ENCODE measurements around the gene UPK3B. TPM values are rescaled to one million over a fixed set of nuclear protein-coding genes. Genes with fewer than 3 reads are reported as not detected.
"Not testable (repeated sequence)": the region's sequence is repeated elsewhere in the genome, so short reads cannot be mapped to it uniquely, and the experiment has no call there.

Gene UPK3B
- total RNA-seq, 1 donor from 2014 or later, result 0.15 TPM

DNA sequence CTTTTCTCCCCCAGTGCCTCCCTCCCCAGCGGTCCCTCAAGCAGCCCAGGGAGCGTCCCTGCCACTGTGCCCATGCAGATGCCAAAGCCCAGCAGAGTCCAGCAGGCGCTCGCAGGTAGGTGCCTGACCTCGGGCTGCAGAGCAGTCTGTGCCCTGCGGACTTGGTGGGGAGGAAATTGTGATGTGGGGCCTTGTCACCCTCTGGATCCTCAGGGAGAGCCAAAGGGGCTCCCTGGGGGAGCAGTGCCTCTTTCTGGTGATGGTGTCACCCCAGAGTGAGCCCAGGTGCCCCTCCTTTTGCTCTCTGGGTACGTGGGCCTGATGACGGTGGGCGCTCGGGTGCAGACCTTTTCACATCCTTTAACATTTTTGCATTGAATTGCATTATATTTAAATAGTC, 18.2 kb upstream of the UPK3B start:
- DNase-seq (ENCODE audit: low read depth), result not testable (repeated sequence)

DNA sequence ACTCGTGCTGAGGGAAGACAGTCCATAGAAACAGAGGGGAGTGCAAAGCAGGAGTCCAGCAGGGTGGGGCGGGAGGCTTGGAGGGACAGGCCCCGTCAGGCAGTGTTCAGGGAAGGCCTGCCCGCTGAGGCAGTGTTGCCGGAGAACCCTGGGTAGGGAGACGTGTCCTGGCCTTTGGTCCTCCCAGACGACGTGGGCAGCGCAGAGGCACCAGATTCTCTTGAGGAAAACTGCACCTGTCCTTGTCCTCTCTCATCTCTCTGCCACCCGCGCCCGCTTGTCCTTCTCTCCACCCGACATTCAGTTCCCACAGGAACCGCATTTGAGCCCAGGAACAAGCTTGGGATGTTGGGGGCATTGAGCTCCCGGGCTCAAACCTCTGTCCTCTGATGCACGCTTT, 14.6 kb upstream of the UPK3B start:
- DNase-seq (ENCODE audit: low read depth), result not testable (repeated sequence)

DNA sequence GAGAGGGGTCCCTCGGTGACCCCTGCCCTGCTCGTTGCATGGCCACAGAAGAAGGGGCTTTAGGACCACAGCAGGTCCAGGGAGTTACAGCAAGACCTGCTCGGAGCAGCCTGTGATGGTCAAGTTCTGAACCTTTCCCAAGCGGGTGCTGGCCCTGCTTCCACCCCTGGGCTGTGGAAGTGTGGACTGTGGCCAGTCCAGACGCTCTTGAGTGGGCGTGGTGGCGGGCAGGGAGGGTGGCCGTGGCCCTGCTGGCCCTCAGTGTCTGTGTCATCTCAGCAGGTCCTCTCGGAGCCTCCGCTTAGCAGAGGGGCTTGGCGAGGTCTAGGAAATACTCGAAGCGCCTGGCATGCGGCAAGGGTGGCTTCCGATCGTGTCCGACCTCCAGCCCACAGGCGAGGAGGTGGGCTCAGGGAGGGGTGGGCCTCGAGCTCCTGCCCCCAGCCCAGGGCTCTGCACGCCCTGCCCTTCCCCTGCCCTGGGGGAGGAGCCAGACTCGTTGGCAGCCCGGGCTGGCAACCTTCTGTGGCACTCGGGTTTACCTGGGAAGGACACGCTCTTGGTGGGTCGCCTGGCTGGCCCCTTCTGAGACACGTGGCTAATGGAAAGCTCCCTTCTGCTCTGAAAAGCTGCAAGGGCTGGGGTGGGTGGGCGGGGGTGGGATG, 12.3 kb upstream of the UPK3B start:
- DNase-seq (ENCODE audit: low read depth), result not testable (repeated sequence)

DNA sequence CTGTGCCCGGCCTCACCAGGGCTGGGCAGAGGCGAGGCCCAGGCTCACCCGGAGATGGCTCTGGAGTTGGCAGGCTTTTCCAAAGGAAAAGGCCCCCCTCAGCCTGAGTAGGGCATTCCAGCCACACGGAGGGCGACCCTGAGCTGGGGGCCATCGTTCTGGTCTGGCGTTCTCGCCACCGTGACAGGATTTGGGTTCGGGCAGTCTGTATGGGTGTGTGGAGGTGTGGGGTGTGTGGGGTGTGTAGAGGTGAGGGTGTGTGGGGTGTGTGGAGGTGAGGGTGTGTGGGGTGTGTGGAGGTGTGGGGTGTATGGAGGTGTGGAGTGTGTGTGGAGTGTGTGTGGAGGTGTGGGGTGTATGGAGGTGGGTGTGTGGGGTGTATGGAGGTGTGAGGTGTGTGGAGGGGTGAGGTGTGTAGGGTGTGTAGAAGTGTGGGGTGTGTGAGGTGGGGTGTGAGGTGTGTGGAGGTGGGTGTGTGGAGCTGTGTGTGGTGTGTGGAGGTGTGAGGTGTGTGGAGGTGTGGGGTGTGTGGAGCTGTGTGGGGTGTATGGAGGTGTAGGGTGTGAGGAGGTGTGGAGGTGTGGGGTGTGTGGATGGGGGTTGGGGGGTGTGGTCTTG, 11.7 kb upstream of the UPK3B start:
- DNase-seq (ENCODE audit: low read depth), result not testable (repeated sequence)

DNA sequence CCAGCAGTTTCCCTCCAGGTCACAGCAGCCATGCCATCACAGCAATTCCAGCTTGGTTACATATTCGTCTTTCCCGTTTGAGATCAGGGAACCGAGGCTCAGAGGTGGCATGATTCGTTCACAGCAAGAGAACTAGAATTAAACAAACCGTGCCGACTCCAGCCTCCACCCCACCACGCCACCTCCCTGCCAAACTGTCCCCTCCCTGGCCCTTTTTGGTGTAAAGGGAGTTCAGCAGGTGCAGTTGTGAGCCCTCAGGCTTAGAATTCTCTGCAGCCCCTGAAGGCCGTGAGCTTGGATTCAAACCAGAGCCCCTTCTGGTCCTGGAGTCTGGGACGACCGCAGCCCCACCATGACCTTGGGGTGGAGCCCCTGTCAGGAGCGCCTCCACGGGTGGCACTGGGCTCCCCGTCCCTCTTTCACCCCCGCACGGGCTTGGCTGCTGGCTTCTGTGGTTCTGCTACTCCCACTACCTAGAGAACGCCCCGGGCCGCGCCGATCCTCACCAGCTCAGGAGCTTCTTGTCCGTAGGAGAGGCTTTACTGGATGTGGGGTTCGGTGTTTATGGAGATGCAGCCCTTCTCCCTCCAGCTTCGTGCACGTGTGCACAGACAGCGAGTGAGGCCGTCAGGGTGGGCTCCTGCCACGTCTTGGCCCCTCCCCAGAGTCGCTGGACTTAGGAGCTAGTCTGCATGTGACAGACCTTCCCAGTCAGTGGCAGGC, 11.0 kb upstream of the UPK3B start:
- not testable (repeated sequence) for DNase-seq (ENCODE audit: low read depth)

DNA sequence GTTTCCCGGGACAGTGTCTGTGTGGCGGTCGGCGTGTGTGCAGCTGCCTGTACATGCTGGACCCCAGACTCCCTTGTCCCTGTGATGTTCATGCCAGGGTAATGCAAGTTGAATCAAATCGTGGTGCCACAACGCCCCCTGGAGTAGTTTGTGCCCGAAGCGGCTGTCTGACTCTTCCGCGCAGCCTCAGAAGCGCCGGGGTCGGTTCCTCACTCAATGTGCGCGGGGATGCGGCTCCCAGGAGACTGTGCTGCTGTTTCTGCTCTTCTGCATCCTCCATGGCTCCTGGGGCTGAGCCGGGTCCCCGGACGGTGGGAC, 10.5 kb upstream of the UPK3B start:
- DNase-seq (ENCODE audit: low read depth), result not testable (repeated sequence)

DNA sequence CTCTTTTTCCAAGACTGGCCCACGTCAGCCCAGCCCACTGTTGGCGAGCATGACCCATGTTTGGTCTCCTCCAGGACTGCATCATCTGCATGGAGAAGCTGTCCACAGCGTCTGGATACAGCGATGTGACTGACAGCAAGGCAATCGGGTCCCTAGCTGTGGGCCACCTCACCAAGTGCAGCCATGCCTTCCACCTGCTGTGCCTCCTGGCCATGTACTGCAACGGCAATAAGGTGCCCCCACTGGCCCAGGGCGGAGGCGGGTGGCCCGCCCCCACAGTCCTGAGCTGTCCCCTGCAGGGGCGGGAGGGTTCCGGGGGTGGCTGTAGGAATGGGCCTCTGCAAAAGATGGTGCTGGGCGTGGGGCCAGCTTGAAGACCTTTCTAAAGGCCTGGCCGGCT, 8.1 kb upstream of the UPK3B start:
- DNase-seq (ENCODE audit: low read depth), result not testable (repeated sequence)

DNA sequence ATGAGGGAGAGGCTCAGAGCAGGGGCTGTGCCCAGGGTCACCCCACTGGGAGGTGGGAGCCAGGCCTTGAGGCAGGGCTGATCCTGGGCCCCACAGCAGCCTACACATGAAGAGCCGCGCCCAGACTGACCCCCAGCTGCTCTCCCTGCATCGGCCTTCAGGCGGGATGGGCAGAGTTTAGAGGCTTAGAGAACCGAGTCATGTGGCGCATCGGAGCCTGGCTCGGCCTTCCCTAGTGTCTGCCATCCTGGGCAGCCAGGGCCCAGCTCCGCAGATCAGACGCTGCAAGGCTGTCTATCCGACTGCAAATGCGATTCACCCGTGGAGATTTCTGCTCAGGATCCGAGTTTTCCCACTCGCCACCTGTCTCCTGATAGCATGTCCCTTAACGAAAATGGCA, 7.5 kb upstream of the UPK3B start:
- not testable (repeated sequence) for DNase-seq (ENCODE audit: low read depth)

DNA sequence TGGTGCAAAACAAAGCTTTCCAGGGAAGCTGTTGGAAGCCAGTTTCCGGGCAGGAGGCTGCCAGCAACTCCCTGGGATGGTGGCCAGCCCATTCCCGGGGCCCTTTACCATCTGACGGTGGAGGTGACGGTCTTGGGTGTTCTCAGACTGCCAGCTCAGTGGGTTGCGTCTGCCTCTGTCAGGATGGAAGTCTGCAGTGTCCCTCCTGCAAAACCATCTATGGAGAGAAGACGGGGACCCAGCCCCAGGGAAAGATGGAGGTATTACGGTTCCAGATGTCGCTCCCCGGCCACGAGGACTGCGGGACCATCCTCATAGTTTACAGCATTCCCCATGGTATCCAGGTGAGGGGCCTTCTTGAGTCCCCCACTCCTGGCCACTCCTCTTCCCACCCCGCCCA, 7.1 kb upstream of the UPK3B start:
- DNase-seq (ENCODE audit: low read depth), result not testable (repeated sequence)

DNA sequence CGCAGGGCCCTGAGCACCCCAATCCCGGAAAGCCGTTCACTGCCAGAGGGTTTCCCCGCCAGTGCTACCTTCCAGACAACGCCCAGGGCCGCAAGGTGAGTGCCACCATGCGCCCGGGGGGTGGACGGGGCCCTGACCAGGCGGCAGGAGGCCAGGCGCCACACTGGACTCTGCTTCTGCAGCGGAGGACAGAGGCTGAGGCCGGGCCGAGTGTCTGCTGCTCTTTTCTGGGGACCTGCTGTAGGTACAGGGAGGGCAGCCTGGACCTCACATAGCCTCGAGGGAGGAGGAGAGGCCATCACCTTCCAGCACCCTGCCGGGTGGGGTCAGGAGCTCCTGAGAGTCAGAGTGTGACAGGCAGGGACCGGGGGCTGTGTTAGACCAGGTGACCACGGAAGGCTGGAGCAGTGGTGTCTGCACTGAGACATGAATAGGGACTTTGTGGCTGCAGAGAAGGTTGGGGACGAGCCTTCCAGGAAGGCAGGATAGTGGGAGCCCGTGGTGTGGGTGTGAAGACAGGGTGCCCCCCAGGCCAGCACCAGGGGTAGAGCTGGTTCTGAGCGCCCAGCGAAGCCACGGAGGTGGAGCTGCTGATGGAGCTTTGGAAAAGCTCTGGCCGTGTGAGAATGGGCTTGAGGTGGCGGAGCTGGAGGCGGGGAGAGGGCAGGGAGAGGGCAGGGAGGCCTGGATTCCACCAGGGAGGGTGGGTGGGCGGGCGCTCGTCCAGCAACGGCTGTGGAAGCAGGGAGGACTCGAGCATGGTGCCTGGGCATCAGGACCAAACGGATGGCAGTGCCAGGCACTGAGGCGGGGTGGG, 5.8 kb upstream of the UPK3B start:
- DNase-seq (ENCODE audit: low read depth), result not testable (repeated sequence)

DNA sequence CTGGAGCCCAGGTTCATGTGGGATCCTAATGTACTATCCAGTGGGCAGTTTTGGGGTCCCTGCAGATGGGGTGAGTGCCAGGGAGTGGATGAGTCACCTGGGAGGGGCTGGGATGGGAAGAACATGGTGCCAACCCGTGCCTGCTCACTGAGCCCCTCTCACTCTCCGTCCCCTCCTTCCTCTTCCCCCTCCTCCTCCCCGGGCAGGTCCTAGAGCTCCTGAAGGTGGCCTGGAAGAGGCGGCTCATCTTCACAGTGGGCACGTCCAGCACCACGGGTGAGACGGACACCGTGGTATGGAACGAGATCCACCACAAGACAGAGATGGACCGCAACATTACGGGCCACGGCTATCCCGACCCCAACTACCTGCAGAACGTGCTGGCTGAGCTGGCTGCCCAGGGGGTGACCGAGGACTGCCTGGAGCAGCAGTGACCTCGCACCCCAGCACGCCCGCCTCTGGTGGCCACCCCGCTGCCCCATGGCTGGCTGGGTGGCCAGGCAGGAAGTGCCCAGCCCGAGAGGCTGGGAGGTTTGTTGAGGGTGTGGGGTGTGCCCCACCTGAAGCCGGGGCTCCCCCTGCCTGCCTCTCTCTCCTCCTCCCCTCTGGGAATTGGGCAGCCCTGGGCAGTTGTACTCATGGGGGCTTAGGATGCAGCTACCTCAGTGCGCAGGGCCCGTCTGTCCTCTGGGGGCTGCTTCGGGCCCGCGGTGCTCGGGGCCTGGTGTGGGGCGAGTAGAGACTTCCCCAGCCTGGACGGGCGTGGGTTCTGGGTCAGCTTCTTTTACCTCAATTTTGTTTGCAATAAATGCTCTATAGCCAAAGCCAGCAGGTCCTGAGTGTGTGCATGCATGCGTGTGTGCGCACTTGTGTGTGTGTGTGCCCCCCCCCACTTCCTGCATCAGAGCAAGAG, 4.9 kb upstream of the UPK3B start:
- no peak for DNase-seq (ENCODE audit: low read depth)

DNA sequence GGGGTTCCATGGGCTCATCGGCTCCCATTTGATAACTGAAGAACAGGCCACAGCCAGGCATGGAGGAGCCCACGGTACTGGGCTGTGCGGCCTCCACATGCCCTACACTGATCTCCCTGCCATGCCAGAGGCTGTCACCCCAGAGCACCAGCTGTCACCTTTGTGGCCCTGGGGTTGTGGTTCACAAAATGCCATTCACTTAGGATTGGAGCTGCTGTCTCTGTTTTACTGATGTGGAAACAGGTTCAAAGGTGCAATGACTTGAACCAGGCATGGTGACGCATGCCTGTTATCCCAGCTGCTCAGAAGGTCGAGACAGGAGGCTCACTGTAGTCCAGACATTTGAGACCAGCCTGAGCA, 4.3 kb upstream of the UPK3B start:
- DNase-seq (ENCODE audit: low read depth), result no peak

DNA sequence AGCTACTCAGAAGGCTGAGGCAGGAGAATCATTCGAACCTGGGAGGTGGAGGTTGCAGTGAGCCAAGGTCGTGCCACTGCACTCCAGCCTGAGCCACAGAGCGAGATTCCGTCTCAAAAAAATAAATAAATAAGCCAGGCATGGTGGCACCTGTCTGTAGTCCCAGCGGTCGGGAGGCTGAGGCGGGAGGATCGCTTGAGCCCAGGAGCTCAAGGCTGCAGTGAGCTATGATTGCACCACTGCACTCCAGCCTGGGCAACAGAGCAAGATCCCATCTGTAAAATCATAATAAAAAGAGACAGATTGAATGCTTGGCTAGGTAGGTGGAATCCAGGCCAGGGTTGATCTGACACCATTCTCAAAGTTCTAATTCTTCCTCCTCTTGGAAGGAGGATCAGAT, 3.7 kb upstream of the UPK3B start:
- not testable (repeated sequence) for DNase-seq (ENCODE audit: low read depth)

DNA sequence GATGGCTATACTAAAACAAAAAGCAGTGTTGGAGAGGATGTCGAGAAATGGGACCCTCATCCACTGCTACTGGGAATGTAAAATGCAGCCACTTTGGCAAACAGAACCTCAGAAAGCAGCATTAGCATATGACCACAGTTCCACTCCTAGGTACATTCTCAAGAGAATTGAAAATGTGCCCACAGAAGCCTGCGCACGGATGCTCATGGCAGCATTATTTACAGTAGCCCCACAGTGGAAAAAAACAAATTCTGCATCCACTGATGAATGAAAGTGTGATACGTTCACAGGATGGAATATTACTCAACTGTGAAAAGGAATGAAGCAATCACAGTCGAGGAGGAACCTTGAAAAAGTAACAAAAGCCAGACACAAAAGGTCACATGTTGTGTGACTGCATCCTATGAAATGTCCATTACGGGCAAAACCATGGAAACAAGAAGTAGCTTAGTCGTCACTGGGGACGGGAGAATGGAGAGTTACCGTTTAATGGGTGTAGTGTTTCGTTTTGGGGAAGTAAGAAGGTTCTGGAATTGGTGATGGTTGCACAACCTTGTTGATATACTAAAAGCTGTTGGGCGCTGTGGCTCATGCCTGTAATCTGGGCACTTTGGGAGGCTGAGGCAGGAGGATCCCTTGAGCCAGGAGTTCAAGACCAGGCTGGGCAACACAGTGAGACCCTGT, 2.5 kb upstream of the UPK3B start:
- DNase-seq (ENCODE audit: low read depth), result no peak

DNA sequence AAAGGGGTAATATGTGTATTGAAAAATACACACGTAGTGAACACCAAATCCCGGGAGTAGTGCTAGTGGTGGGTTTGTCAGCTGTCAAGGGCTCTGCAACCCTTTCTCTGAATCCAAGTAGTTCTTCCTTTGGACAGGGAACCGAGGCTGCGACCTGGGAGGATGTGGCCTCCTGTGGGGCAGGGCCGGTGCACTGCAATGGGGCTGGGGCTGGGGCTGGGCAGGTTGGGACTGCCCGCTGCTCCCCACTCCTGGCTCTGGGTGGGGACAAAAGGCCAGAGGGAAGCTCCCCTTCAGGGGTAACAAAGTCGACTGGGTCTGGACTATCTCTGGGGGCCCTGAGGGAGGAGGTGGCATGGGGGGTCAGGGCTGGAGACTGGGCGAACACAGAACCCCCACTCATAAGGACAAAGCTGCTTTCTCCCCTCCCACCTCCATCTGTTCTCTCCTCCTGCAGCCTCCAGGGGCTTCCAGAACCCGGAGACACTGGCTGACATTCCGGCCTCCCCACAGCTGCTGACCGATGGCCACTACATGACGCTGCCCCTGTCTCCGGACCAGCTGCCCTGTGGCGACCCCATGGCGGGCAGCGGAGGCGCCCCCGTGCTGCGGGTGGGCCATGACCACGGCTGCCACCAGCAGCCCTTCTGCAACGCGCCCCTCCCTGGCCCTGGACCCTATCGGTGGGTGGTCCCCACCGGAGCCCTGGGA, 1.0 kb downstream of the UPK3B start:
- not testable (repeated sequence) for DNase-seq (ENCODE audit: low read depth)

DNA sequence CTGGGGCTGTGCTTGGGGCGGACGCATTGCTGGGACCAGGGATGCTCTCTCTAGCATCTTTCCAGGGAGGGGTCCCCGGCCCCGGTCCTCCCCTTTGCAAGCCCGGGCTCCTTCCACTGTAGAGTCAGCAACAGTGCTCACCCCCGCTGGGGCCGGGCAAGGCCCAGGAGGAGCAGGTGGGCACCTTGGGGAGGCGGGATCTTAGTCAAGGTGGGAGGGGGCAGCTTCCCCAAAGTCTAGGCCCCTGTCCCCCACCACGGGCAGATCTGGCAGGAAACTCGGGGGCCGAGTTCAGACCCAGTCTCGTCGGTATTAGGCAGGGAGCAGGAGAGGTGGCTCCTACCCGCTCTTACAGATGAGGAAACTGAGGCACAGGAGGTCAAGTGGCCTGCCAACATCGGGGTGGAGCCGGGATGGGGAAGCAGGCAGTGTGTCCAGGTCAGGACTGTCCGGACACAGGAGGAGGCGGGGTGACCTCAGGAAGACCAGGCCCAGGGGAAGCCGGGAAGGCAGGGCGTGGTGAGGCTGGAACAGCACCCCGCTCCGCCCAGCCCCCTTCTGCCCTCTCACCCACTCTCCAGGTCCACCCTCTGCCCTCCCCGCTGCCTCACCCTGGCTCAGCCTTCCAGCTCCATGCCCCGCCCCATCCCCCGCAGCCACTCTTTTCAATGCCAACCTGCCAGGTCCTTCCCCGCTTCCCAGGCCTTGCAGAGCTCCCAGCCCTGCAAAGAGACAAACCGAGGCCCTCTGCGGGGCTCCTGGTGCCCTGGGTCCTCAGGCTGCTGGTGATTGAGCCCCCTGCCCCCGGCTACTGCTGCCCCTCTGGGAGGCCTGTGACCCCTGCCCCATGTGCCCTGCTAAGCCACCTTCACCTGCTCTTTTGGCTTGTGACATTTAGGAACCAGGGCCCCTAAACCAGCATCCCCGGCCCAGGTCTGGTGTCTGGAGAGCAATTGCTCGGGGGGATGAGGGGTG, 1.8 kb downstream of the UPK3B start:
- not testable (repeated sequence) for DNase-seq (ENCODE audit: low read depth)

DNA sequence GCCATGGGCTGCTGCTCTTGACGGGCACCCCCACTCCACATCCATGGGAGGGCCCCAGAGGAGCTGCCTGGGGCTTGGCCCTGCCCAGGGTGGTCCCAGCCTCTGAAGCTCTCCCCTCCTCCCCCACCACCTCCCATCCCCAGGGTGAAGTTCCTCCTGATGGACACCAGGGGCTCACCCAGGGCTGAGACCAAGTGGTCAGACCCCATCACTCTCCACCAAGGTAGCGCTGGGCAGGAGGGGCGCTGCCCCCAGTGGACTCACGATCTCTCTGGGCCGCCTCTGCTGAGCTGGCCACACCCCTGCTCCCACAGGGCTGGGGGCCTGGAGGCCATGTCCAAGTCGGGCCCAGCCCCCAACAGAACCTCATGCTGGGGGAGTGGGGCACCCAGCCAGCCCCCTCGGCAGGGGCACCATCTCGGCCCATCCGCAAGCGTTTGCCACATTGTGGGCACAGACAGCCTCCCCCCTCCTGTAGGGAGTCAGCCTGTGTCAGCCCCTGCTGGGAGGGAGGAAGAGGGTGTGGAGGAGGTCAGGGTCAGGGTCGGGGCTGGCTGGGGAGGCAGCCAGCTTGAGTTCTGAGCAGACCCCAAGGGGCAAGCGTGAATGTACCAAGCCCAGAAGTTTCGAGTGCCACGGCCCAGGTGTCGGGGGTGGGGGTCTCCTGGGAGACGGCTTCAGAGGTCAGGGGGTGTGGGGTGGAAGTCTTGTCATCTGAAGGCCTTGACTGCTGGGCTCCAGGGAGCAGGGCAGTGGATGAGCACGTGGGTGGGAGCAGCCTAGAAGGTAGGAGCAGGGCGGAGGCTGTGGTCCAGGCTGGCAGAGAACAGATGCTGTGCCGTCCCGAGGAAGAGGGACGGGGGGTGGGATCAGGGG, 2.8 kb downstream of the UPK3B start:
- DNase-seq (ENCODE audit: low read depth), result no peak
